Hepatocyte (in vitro differentiated cells): Measurements from ENCODE around the gene TMOD2.

Experiments used
- EZH2 ChIP-seq: fragments of 200-600 bp; sonication (generic); IDR thresholded peaks from 2 replicates; pipeline ENCODE4 v1.6.1; 2016; ENCODE audit warnings: antibody characterized with exemption, mild to moderate bottlenecking, borderline replicate concordance
- TF ChIP-seq, protein P1 (sequence below): fragments of 200-600 bp; sonication (generic); IDR thresholded peaks from 2 replicates; pipeline ENCODE4 v1.5.1; 2016; ENCODE audit warnings: antibody characterized with exemption, mild to moderate bottlenecking; ENCODE audit not compliant: poor library complexity

- TF ChIP-seq EZH2, result no peak
- TF ChIP-seq, protein P1, sequence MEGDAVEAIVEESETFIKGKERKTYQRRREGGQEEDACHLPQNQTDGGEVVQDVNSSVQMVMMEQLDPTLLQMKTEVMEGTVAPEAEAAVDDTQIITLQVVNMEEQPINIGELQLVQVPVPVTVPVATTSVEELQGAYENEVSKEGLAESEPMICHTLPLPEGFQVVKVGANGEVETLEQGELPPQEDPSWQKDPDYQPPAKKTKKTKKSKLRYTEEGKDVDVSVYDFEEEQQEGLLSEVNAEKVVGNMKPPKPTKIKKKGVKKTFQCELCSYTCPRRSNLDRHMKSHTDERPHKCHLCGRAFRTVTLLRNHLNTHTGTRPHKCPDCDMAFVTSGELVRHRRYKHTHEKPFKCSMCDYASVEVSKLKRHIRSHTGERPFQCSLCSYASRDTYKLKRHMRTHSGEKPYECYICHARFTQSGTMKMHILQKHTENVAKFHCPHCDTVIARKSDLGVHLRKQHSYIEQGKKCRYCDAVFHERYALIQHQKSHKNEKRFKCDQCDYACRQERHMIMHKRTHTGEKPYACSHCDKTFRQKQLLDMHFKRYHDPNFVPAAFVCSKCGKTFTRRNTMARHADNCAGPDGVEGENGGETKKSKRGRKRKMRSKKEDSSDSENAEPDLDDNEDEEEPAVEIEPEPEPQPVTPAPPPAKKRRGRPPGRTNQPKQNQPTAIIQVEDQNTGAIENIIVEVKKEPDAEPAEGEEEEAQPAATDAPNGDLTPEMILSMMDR, result no peak
Measured at GRCh38 chr15:51841406-51842040, 90.1 kb downstream of the TMOD2 start.
